H1 (cell line): ENCODE data around the gene VSIG2. TPM values are rescaled to one million over a fixed set of nuclear protein-coding genes. Genes with fewer than 3 reads are reported as not detected.

Experiments
- CHD1 ChIP-seq: IDR thresholded peaks from 2 replicates; pipeline ENCODE4 v1.6.1; 2012; ENCODE audit warnings: low read depth, low read length, improper control_type of control experiment
- SIN3A ChIP-seq, 2 experiments: IDR thresholded peaks in 1 of 2; conservative IDR thresholded peaks in 1 of 2; 2 replicates each; pipeline ENCODE4 v1.6.1; 2011 to 2012; ENCODE audit warnings: low read length in 2 of 2, improper control_type of control experiment in 1 of 2, low read depth in 1 of 2, mild to moderate bottlenecking in 1 of 2
- TBP ChIP-seq: IDR thresholded peaks from 2 replicates; pipeline ENCODE4 v1.6.1; 2011; ENCODE audit warnings: low read depth, low read length, improper control_type of control experiment
- USF2 ChIP-seq: IDR thresholded peaks from 2 replicates; pipeline ENCODE4 v1.6.1; 2011; ENCODE audit warnings: low read length, improper control_type of control experiment
- polyA plus RNA-seq, 7 experiments: library from polyadenylated mRNA; depleted of rRNA in 3 of 7; stranded (reverse) in 5 of 7; unstranded in 2 of 7; fragments of >200 nt in 5 of 7; fragments of 200-250 nt in 2 of 7; gene quantifications; 1 replicate in 5 of 7; 2 replicates in 1 of 7; 4 replicates in 1 of 7; pipeline versions ENCODE4 v1.2.1 to v1.2.3, GENCODE V29; 2011 to 2013; ENCODE audit warnings: missing spikeins in 2 of 7, mixed read lengths in 2 of 7
- total RNA-seq: library from RNA; stranded (reverse); fragmentation: NEBNext Ultra II Directional; extraction: Animal tissue kit (Norgen Biotek cat#: 25700); gene quantifications from 2 replicates; pipeline ENCODE4 v1.2.1, GENCODE V29; 2021

The VSIG2 gene
- total and polyA plus RNA-seq, 2 of the 8 experiments (the other 6 are each of a cell fraction or from before 2014, with no cell fraction given): 0.18 TPM; not detected in 1

GRCh38 chr11:124769806-124770774, 18.0 kb upstream of the VSIG2 start (continued):
- TF ChIP-seq USF2 (no peak), CHD1 (no peak), SIN3A (conservative IDR thresholded peaks at IDR 0.05 in 1 of 2, IDR thresholded peaks at IDR 0.05 in 1 of 2; ENCODE audit: low read depth in 1 of 2, low read length in 2 of 2) (no peak), TBP (no peak)
